Suprapubic skin (tissue), 4 donors: ENCODE results near the gene MSRB3. TPM values are rescaled to one million over a fixed set of nuclear protein-coding genes. Genes with fewer than 3 reads are reported as not detected.

Source experiments
- DNase-seq, 2 donors: peaks; one replicate each; pipeline ENCODE4 v3.0.0-alpha.2; 2019; ENCODE audit warnings: low spot score in 2 of 2
- H3K27ac ChIP-seq: fragments of 200-600 bp; sonication (generic); one replicate; pipeline ENCODE4 v1.5.1; 2019
- H3K27me3 ChIP-seq: fragments of 200-600 bp; sonication (generic); one replicate; pipeline ENCODE4 v1.5.1; 2019
- H3K36me3 ChIP-seq: fragments of 200-600 bp; sonication (generic); one replicate; pipeline ENCODE4 v1.5.1; 2019
- H3K4me1 ChIP-seq: fragments of 200-600 bp; sonication (generic); one replicate; pipeline ENCODE4 v1.5.1; 2019
- H3K4me3 ChIP-seq: fragments of 200-600 bp; sonication (generic); one replicate; pipeline ENCODE4 v1.5.1; 2019; ENCODE audit warnings: mild to moderate bottlenecking
- H3K9me3 ChIP-seq: fragments of 200-600 bp; sonication (generic); one replicate; pipeline ENCODE4 v1.5.1; 2019
- EP300 ChIP-seq: sonication (generic); formaldehyde crosslinking; IDR thresholded peaks from one replicate; pipeline ENCODE4 v1.6.1; 2017; ENCODE audit warnings: antibody characterized with exemption
- POLR2A ChIP-seq, 2 donors: fragments of 450-650 bp; IDR thresholded peaks; one replicate each; pipeline ENCODE4 v1.6.1; 2017; ENCODE audit warnings: antibody characterized with exemption in 2 of 2, mild to moderate bottlenecking in 2 of 2, moderate library complexity in 2 of 2
- POLR2AphosphoS5 ChIP-seq, 3 donors: sonication (generic); formaldehyde crosslinking; IDR thresholded peaks; one replicate each; pipeline ENCODE4 v1.6.1; 2017; ENCODE audit warnings: antibody characterized with exemption in 3 of 3
- WGBS: methylation state at CpG from one replicate; pipeline ENCODE4 v1.1.5; 2018; 5-methylcytosine and 5-hydroxymethylcytosine counted together
- total RNA-seq, 4 donors: library from RNA; depleted of rRNA; stranded (reverse); fragments of >200 nt; gene quantifications; one replicate each; pipeline ENCODE4 v1.1.0, GENCODE V29; 2016
- TF ChIP-seq, protein P1 (sequence below), 2 donors: fragments of 200-600 bp in 1 of 2; fragments of 450-650 bp in 1 of 2; sonication (generic) in 1 of 2; IDR thresholded peaks; one replicate each; pipeline ENCODE4 v1.5.1; 2016 to 2019; ENCODE audit warnings: antibody characterized with exemption in 2 of 2, mild to moderate bottlenecking in 1 of 2, moderate library complexity in 1 of 2

MSRB3 gene
- total RNA-seq, 4 donors from 2014 or later: 5.2 to 16.9 (median 9.8) TPM

DNA sequence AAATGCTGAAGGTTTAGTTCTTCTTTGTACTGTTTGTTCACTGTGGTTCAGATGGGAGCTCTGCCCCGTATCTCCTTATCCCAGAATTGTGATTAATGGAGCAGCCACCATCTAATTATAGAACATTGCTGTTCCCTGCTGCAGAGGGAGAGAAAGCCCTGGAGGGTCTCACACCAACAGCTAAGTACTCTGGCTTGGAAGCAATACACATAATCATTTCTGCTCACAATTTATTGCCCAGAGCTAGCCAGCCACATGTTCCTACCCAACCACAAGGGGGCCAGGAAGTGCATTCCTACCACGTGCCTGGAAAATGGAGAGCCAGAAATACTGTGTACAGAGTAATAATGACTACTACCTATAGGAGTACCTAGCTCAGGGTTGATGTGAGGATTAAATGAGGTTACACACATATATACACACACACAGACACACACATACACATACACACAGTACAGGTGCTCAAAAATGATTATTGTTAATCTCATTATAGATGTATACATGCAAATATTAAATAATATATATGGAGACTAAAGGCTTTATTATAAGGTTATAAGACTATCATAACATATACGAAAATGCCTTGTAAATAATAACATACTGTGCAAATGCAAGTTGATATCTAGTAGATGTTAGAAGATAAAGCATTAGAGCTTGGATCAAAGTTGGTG is 22.3 kb downstream of the MSRB3 start:
- no peak for TF ChIP-seq EP300
- TF ChIP-seq, protein P1, sequence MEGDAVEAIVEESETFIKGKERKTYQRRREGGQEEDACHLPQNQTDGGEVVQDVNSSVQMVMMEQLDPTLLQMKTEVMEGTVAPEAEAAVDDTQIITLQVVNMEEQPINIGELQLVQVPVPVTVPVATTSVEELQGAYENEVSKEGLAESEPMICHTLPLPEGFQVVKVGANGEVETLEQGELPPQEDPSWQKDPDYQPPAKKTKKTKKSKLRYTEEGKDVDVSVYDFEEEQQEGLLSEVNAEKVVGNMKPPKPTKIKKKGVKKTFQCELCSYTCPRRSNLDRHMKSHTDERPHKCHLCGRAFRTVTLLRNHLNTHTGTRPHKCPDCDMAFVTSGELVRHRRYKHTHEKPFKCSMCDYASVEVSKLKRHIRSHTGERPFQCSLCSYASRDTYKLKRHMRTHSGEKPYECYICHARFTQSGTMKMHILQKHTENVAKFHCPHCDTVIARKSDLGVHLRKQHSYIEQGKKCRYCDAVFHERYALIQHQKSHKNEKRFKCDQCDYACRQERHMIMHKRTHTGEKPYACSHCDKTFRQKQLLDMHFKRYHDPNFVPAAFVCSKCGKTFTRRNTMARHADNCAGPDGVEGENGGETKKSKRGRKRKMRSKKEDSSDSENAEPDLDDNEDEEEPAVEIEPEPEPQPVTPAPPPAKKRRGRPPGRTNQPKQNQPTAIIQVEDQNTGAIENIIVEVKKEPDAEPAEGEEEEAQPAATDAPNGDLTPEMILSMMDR (IDR thresholded peaks at IDR 0.05): peak in 1 of 2 donors; percentile 10
- no peak for TF ChIP-seq POLR2A (IDR thresholded peaks at IDR 0.05)
- TF ChIP-seq POLR2AphosphoS5 (IDR thresholded peaks at IDR 0.05): no peak
- Histone ChIP-seq H3K4me1 (no peaks in the 10 kb centered on the region), H3K4me3 (no peak overlapping the region), H3K9me3 (no peaks in the 10 kb centered on the region), H3K36me3 (no peaks in the 10 kb centered on the region), H3K27me3 (no peaks in the 10 kb centered on the region), H3K27ac (no peak overlapping the region)
- WGBS: 56% methylated on average over 3 of the region's 3 CpGs
- no peak for DNase-seq

DNA sequence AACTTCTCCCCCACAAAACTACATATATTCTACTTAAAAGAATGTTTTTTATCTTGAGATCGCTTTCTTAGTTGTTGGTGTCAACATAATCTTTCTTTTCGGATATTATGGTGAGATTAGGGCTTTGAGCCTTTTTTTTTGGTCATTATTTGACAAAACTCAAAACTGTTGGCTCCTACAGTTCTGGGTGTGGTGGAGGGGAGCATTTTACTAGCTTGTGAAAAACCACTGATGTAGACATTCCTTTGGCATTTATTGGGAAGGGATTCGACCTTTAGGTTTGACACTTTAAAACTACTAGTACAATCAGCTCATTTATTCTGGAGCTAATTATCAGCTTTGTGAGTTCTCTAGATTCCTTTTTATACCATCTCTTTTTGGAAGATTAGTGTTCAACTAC is 24.4 kb downstream of the MSRB3 start:
- WGBS: 61% methylated on average over 3 of the region's 3 CpGs
- no peaks in the 10 kb centered on the region for H3K27me3 ChIP-seq
- H3K27ac ChIP-seq: no peak overlapping the region
- H3K4me1 ChIP-seq: peaks cover 3% of the 10 kb centered on the region
- no peak overlapping the region for H3K4me3 ChIP-seq
- H3K9me3 ChIP-seq: no peaks in the 10 kb centered on the region
- DNase-seq: no peak
- no peaks in the 10 kb centered on the region for H3K36me3 ChIP-seq
- TF ChIP-seq, protein P1 (IDR thresholded peaks at IDR 0.05): no peak
- no peak for TF ChIP-seq EP300
- TF ChIP-seq POLR2A (IDR thresholded peaks at IDR 0.05): no peak
- no peak for TF ChIP-seq POLR2AphosphoS5 (IDR thresholded peaks at IDR 0.05)

DNA sequence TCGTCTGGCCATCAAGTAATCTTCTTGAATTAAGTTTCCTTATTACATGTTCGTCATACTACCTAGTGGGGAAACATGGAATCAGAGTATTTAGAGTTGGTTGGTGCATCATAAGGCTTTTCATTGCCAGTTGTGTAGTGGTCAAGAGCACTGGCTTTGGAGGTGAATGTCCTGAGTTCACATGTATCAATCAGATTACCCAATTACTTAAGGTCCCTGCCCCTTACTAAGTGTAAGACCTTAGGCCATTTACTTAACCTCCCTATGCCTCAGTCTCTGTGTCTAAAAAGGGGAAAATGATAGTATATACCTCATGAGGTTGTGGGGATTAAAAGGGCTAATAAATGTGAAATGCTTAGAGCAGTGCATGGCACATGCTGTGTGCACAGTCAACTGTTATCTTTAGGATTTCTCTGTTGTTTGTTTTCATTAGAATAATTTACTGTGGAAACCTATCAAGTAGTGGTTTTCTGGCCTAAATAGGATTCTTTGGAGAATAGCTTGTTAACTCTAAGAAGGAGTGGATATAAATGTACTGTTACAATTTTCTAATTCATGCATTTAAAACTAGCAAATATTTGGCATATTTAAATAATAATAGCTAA is 27.0 kb downstream of the MSRB3 start:
- no peaks in the 10 kb centered on the region for H3K27me3 ChIP-seq
- TF ChIP-seq, protein P1 (IDR thresholded peaks at IDR 0.05): no peak
- TF ChIP-seq POLR2A (IDR thresholded peaks at IDR 0.05) (no peak), EP300 (no peak), POLR2AphosphoS5 (IDR thresholded peaks at IDR 0.05) (no peak)
- peaks cover 3% of the 10 kb centered on the region for H3K4me1 ChIP-seq
- H3K36me3 ChIP-seq: no peaks in the 10 kb centered on the region
- no peak overlapping the region for H3K4me3 ChIP-seq
- no peak overlapping the region for H3K27ac ChIP-seq
- H3K9me3 ChIP-seq: no peaks in the 10 kb centered on the region
- WGBS: 100% methylated on average over 2 of the region's 2 CpGs
- DNase-seq: no peak

DNA sequence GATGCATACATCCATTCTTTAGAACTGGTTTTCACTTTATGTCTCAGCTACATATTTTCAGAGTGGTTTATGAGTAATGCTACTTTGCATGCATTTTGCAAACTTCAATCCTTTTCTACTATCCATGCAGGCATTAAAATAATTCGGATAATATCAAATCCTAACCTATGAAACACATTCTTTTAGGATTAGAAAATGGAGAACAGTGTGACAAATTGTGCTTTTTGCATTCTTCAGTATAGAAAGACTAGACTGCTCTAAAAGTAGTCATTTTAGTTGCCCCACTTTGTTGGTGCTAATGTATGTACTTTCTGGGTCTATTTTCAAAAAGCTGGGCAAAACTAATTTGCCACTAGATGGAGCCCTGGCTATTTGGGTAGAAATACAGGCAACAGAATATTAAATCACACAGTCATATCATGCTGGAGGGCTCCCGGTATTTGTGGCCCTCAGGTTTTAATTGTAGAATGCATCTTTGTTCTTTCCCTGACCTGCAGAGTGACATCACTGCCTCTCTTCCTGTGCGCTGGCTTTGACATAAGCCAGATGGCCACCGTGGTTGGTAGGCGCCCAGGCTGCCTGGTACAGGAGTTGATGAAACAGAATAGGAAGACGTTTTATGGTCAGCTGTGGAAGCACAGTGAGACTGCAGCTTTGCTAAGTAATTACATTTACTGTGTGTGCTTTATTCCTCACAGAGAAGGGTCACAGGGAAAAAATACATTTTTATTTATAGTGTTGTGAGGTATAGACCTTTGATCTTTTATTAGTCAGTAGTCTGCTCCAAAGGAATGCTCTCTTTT is 28.1 kb downstream of the MSRB3 start:
- TF ChIP-seq, protein P1 (IDR thresholded peaks at IDR 0.05): peak in 1 of 2 donors; percentile 14
- TF ChIP-seq POLR2AphosphoS5 (IDR thresholded peaks at IDR 0.05) (no peak), POLR2A (IDR thresholded peaks at IDR 0.05) (no peak), EP300 (no peak)
- Histone ChIP-seq H3K4me3 (no peak overlapping the region), H3K36me3 (no peaks in the 10 kb centered on the region), H3K27me3 (no peaks in the 10 kb centered on the region), H3K4me1 (peaks cover 3% of the 10 kb centered on the region), H3K9me3 (no peaks in the 10 kb centered on the region), H3K27ac (no peak overlapping the region)
- 39% methylated on average over 6 of the region's 6 CpGs for WGBS
- DNase-seq: no peak

DNA sequence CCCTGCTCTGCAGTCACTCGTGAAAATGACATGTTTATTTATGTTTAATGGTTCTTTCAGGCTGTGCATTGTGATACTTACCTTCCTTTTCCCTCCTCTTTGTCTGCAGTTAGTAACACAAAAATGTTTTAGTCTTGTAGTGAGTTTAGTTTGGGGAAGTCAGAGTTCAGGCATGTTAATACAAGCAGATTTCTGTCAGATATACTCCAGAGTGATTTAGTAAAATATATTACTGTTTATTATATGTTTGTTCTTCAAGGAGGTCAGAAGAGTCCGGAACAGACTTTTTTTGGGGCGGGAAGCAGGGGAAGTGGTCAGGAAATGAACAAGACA is 28.7 kb downstream of the MSRB3 start:
- H3K27me3 ChIP-seq: no peaks in the 10 kb centered on the region
- WGBS: 40% methylated on average over 3 of the region's 3 CpGs
- TF ChIP-seq EP300 (no peak), POLR2AphosphoS5 (IDR thresholded peaks at IDR 0.05) (no peak), POLR2A (IDR thresholded peaks at IDR 0.05) (no peak)
- no peaks in the 10 kb centered on the region for H3K9me3 ChIP-seq
- peaks cover 3% of the 10 kb centered on the region for H3K4me1 ChIP-seq
- no peak overlapping the region for H3K27ac ChIP-seq
- no peak for DNase-seq
- H3K36me3 ChIP-seq: no peaks in the 10 kb centered on the region
- no peak overlapping the region for H3K4me3 ChIP-seq
